ENCODE results near the gene DISC1.

Gene DISC1

DNA sequence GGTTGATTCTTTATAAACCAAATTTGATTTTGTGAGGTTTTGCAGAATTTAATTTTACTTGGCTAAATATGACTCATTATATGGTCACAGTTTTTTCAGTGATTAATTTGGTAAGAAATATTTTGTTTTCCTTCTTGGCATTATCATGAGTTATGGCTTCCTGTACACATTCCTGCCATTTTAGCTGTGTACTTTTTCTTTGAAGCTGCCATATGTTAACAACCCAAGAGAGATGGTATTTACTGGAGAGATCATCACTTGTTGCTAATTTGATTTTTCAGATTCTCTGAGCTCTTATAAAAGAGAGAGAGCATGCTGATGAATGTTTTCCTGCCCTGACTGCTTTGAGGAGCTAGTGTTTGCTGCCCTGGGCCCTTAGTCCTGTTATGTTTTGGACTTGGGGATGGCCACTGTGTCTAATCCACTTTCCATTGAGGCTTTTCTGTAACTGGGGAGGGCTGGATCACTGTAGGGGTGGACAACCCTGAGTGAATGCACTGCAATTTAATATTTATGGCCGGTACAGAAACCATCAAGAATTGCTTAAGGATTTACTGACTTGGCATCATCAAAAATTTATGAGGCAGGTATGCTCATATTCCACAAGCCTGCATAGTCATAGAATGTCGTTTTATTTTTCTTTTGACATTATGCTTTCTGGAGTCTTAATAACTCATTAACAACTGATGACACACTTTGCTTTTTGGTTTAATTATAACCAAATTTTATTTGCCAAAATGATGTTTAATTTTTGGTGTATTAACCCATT is 200.9 kb downstream of the DISC1 start:
- DNase-seq = no peak

DNA sequence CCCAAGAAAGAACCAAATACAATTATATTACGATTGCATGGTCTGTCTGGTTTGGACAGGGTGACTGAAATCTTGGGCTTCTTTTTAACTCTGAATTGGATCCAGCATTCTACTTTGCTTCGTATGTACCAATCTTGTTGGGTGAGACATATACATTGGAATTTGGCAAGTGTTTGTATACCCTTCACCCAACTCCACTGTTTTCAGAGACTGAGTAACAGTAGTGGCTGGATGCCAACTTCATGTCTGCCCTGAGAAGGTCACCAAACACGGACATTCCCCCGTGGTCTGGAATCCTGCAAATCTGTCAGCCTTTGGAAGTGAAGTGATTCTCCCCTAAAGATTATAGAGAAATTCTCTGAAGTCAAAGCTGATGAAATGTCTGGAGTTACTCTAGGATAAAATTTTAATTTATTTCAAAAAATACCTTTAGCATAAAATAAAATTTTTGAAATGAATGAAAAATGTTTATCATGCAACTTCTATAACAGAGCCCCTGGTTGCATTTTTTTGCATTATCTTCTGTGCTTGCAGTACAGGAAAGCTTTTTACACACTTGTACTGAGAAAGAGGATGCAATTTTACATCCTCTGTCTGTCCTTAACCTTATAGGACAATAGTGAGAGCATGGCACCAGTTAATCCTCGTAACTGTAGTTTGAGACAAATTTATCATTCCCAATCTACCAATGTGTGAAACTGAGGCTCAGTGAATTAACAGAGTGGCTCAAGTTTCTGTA is 201.8 kb downstream of the DISC1 start:
- no peak for DNase-seq

DNA sequence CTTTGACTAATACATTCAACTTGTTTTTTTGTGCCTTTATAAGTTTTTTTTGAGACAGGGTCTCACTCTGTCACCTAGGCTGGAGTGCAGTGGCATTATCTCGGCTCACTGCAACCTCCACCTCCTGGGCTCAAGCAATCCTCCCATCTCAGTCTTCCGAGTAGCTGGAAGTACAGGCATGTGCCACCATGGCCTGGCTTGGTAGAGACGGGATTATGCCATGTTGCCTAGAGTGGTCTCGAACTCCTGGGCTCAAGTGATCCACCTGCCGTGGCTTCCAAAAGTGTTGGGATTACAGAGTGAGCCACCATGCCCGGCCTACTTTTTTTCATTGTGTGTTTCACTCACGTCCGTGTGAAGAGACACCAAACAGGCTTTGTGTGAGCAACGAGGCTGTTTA is 202.7 kb downstream of the DISC1 start:
- DNase-seq = no peak

DNA sequence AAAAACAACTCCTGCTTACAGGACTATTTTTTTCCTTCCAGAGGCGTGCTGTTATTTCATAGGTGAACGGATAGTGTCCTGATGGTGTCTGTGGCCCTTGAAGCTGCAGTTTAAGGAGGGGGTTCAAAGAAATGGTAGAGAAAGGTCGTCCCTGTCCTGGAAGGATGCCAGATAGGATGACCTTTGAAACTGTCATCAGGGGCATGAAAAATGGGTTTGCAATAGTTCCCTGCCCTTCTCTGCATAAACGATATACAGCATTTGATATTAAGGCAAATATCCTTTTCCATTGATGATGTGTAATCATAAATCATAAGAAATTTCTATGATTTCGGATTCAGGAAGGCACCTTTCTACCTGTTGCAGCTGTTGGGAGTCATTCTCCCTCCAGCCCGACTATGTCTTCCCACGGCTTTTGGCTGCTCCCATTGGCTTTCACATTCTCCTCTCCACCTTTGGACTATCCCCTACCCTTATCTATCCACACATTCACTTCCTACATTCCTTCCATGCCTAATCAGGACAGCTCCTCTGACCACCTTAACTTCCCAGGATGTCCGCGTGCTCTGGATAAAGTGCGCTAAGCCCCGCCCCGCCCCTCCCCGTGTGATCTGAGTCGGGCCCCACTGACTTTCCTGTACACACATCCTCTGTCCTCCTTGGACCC is 209.8 kb downstream of the DISC1 start:
- DNase-seq = no peak

DNA sequence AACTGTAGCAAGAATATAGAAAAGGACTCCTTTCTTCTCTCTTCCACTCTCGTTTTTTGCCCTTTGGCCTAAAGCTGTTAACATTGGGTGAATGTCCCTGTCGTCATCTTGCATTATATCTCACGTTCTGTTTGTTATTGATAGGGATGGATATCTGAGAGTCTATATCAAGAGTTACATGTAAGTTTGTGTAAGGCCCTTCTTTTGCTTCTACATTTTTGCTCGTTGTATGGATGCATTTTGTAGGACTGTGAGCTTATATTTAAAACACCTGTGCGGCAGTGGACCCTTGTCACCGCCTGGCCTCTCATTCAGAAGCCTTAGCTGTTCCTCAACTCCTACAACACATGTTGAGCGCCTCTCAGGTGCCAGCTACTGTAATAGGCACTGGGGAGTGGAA is 211.9 kb downstream of the DISC1 start:
- no peak for DNase-seq

DNA sequence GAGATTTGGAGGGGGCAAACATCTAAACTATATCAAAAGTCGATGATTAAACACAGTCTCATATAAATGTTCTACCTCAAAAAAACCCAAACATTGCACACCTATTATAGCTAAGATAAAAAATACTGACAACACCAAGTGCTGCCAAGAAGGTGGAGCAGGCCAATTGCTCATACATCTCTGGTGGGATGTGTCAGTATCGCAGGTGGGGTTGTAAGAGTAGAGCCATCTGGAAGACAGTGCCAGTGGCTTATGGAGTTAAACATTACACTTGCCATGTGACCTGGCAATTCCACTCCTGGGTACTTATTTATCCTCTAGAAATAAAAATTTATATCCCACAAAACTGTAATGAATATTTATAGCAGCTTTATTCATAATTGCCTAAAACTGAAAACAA is 213.4 kb downstream of the DISC1 start:
- DNase-seq = no peak

DNA sequence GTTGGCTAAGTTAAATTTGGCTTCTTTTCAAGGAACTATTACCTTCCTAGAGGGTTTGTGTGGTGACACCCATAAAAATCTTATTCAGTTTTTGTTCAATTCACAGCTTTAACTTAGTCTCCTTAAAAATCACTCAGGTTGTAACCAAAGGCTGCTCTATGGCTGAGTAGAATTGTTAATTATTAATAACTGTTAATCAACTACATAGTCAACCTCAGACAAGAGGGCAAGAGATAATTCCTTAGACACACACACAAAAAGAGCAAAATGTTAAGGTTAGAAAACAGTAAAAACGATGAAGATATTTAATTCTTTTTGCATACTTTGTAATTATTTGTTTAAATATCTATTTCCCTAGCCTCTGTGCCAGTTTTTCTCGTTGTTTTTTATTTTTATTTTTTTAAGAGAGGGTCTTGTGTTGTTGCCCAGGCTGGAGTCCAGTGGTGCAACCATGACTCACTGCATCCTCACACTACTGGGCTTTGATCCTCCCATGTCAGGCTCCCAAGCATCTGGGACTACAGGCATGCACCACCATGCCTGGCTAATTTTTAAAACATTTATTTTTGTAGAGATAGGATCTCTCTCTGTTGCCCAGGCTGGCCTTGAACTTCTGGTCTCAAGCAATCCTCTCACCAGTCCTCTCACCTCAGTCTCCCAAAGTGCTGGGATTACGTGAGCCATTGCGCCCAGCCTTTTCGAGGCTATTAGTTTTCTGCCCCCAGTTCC is 215.2 kb downstream of the DISC1 start:
- DNase-seq = no peak

DNA sequence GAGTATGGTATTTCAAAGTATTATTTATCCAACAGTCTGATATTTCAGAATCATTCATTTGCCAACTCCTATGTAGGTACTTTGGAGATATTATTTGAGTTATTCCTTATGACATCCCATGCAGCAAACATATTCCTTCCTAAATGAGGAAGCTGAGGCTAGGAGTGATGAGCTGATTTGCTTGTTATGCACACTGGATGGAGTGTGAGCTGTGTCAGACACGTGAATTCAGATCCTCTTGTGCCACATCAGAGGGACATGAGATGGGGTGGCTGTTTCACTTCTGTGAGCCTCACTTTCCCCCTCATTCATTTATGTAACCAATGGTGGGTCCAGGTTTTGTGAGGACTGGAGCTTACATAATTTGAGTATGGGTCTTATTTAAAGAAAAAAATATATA is 215.9 kb downstream of the DISC1 start:
- DNase-seq = no peak

DNA sequence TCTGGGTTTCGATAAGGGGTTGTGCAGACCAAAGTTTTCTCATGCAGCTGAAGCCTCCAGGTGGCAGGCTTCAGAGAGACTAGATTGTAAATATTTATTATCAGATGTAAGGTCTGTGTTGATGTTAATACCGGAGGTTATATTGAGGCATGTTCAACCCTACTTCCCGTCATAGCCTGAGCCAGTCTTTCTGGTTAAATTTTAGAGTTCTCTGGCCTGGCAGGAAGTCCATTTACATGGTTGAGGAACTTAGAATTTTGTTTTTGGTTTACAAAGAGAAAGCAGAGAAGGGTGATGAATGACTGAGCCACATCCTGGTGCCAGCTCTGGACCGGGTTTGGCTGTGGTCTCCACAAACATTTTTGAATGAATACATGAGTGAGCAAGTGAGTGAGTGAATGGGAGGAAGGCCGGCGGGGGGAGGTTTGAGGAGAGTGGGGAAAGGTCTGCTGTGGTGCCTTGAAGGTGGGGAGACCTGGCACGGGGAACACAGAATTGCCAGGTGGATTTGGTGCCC is 218.5 kb downstream of the DISC1 start:
- no peak for DNase-seq

DNA sequence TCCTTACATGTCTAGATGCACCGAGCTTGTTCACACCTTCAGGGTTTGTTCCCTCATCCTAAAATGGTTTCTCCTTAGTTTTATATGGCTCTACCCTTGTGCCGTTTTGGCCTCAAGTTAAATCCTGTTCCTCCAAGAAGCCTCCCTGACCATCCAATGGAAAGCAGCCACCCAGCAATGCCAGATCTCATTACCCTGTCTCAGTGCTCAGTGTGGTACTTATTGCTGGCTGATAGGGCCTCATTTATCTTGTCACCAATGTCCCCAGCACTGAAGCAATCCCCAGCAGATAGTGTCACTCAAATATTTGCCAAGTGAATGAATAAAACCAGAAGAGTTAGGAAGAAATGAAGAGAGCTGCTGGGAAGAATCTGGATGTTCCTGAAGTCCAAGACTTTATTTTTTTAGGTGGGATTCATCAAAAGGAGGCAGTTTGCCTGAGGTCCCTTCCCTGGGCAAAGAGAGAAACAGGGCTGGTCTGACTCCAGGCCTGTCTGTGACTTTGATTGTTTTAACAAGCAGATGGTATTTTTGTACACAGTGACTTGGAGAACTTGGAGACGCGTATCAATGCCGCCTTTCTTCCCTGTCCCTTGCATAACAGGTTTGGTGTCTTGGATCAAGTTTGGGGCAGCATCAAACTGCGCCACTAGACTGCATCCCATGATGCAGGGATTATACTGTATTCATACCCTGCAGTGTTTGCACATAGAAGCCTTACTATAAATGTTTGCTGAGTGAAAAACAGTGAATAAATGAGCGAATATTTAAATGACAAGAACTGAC is 221.2 kb downstream of the DISC1 start:
- no peak for DNase-seq

DNA sequence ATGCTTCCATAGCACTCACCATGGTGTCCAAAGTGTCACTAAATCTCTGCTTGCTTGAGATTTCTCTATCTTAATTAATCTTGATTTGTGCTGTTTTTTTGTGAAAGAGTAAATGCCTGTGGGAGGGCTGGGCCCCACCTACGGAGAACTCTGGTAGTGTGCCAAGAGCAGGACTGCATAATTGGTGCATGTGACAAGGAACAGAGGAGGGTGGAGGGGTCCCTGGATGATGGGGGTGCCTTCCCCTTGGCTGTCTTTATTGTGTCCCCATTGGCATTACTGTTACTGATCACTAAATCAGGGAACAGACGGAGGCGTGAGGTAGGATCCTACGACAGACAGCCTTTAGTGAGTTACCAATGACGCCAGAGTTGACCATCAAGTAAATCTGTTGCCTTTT is 223.4 kb downstream of the DISC1 start:
- DNase-seq = no peak

DNA sequence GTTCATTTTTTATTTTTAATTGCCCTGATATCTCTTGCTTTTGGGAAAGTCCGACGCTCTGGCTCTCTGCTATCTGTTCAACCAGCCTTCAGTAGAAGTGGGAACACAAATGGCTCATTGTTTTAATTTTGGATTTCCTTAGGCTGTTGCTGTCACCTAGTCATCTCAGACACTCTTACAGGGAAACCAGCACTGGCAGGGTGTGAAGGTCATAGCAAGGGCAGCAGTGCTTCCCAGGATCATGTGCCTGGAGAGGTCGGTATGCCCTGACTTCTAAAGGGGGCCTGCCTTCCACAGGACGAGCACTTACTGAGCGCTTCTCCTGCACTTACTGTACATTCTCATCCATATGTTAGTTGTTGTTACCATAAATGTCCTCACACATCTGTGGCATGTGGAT is 224.2 kb downstream of the DISC1 start:
- DNase-seq = no peak

DNA sequence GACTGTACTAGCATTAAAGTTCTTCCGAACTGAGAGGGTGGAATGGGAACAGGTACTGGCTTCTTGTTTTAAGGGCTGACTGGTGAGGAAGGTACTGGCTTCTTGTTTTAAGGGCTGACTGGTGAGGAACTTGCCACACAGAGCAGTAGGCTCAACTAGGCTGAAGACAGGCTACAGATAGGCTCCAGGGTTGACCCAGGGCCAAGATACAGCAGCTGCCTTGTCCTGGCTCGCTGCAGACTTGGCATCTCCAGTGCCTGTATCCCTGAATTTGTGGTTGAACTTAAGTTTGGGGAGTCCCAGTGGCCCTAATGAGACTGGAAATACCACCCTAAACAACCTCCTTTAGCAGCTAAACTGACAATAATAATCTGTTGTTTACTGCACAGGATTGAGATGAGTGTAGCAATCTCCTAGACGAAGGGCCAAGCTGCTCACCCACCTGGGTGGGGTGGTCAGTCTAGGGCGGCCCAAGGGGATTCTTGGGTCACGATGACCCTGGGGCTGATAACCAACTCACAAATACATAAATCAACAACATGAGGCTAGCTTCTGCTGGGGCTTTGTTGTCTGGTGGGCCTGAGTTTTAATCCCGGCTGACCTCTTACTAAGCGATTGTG is 227.1 kb downstream of the DISC1 start:
- no peak for DNase-seq

DNA sequence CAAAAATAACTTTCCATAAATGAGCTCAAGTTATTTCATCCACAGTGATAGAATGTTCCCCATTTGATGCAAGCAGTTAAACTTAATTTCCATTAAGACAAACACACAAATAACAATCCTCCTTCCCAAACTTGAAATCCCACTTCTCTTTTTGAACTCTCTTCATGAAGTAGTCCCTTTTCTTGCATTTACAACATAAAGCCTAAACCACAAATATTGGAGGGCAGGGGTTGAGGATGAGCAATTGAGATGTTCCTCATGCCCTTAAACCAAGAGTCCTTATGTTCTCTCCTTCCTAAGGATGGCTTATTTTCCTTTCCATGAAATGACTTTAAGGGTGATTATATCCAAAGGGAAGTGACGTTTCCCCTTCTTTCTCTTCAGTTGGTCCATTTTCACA is 228.8 kb downstream of the DISC1 start:
- no peak for DNase-seq

DNA sequence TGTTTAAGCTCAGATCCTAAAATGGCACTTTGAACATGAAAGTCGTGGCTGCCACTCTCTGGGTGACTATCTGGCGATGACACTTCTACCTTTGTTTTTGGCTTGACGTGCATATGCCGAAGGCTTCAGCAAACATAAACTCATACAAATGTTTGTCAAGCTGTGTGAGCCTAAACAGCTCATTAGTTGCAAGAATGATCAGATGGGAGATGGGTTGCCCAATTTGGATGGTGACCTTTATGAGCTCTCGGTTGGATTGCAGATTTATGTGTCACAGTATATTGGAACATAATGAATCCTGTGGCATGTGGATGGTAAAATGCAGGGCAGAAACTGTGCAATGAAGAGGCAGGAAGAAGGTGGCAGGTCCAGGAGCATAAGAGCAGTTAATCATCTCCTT is 229.3 kb downstream of the DISC1 start:
- DNase-seq = no peak

DNA sequence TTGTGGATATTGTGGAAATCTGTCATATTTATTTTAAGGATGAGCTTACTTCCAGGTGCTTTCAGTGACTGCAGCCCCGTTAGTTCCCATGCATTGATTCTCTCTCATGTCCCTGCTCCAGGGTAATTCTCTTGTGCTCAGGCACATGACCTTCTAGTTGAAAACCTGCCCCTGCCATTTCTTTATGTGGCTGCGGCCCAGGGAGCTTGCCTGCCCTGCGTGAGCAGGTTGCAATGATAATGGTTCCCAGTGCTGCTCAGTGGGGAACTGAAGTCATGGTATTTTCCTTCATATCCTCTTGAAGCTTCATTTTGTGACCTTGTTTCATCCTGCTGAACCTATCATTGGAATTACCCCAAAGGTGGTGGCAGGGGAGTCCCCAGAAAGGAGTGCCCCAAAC is 229.8 kb downstream of the DISC1 start:
- no peak for DNase-seq

DNA sequence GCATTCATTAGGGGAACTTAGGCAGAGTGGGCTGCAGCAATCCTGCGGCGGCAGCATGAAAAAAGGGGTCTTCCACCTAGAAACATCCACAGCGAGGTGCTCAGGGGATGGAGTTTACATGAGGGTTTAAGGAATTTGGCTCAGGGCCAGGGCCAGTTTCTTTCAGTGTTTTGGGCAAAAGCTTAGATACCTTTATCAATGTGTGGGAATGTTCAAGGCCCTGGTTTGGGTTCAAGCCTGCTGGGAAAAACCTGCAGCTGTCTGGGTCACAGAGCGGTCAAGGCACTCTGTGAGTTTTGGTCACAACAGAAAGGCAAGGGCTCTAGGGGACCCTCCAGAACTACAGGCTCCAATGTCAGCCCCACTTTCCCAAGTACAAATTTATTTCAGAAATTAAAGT is 230.3 kb downstream of the DISC1 start:
- DNase-seq = no peak

DNA sequence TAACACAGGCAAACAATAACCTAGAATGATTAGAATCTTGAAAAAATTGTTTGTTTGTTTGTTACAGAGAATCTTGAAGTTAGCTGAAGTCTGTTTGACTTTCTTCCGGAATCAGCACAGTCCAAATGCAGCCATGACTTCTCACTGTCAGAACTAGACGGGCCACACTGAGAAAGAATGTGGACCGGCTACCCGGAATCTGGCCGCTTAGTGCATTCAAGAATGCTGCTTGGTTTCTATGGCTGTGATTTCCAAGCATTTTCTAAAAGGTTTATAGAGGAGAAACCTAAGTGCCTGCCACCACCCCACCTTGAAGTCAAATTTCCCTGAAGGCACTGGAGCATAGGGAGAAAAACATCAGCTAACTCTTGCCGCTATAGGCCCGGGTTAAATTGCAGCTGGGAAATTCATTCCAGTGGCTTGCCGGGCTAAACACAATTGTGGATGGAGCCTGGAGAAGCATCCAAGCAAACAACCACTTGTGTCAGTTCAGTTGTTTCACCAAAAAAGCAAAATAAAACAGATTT is 231.1 kb downstream of the DISC1 start:
- no peak for DNase-seq

DNA sequence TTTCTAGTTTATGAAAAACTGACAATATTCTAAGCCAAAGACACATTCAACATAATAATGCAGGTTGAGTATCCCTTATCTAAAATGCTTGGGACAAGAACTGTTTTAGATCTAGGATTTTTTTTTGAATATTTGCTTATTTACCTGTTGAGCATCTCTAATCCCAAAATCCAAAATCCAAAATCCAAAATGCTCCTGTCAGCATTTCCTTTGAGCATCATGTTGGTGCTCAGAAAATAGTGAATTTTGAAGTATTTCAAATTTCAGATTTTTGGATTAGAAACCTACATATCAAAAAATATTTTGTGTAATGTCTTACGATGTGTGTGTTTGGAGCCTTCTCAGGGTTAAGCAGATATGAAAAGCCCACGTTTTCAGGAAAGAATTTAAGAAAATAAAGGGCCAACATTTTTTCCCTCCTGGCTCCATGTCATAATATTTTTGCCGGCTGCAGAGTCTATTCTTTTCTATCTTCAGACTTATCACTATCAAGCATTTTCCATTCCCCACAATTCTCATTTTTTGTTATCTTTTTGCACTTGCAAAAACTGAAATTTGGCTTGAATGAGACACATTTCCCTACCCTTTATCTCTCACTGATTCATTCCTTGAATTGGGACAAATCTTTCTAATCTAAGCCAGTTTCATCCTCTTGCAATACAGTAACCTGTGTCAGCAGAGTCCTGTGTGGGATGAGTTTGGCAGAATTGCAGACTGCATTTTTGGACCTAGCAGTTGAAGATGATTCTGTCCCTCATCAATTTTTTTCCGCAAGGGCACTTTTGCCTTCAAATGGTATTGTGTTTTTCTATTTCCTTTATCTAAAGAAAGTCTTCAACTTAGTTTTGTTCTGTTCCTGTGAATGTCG is 233.9 kb downstream of the DISC1 start:
- DNase-seq = no peak

Data from effector CD4-positive, alpha-beta T cell (primary cell).